Osteocyte (in vitro differentiated cells): ENCODE results near the gene VEGFD. TPM values are rescaled to one million over a fixed set of nuclear protein-coding genes. Genes with fewer than 3 reads are reported as not detected.

Experiments
- DNase-seq: peaks from one replicate; pipeline ENCODE4 v3.0.0; 2021; ENCODE audit warnings: mixed read lengths; ENCODE audit not compliant: unreplicated experiment; ENCODE audit errors: extremely low spot score
- H3K27ac Mint-ChIP-seq: one replicate; pipeline ENCODE4 v1.8.0; 2021; ENCODE audit warnings: mild to moderate bottlenecking, mixed read lengths; ENCODE audit not compliant: unreplicated experiment
- H3K27me3 Mint-ChIP-seq: one replicate; pipeline ENCODE4 v1.8.0; 2021; ENCODE audit warnings: mixed read lengths; ENCODE audit not compliant: unreplicated experiment
- H3K36me3 Mint-ChIP-seq: one replicate; pipeline ENCODE4 v1.8.0; 2021; ENCODE audit warnings: mixed read lengths; ENCODE audit not compliant: unreplicated experiment
- H3K4me1 Mint-ChIP-seq: one replicate; pipeline ENCODE4 v1.8.0; 2021; ENCODE audit warnings: mixed read lengths; ENCODE audit not compliant: unreplicated experiment
- H3K4me3 Mint-ChIP-seq: one replicate; pipeline ENCODE4 v1.8.0; 2021; ENCODE audit warnings: mild to moderate bottlenecking, moderate library complexity, mixed read lengths; ENCODE audit not compliant: unreplicated experiment
- H3K9me3 Mint-ChIP-seq: one replicate; pipeline ENCODE4 v1.8.0; 2021; ENCODE audit warnings: mixed read lengths; ENCODE audit not compliant: unreplicated experiment
- total RNA-seq: library from RNA; stranded (reverse); gene quantifications from 2 replicates; pipeline ENCODE4 v1.2.1, GENCODE V29; 2021
- TF ChIP-seq, protein P1 (sequence below): fragments of 200-600 bp; sonication (generic); IDR thresholded peaks from 2 replicates; pipeline ENCODE4 v1.5.0; 2021; ENCODE audit warnings: antibody characterized with exemption, mild to moderate bottlenecking, moderate library complexity

VEGFD gene
- total RNA-seq, 1 donor from 2014 or later = 0.27 TPM

GRCh38 chrX:15336023-15336413 is 48.2 kb downstream of the VEGFD start:
- Mint-ChIP-seq H3K9me3 (no peaks in the 10 kb centered on the region), H3K27ac (peak overlapping the region; percentile 89), H3K27me3 (peaks cover 11% of the 10 kb centered on the region), H3K4me3 (peak overlapping the region; percentile 90), H3K36me3 (no peaks in the 10 kb centered on the region), H3K4me1 (peaks cover 4% of the 10 kb centered on the region)
- no peak for DNase-seq
- TF ChIP-seq, protein P1, sequence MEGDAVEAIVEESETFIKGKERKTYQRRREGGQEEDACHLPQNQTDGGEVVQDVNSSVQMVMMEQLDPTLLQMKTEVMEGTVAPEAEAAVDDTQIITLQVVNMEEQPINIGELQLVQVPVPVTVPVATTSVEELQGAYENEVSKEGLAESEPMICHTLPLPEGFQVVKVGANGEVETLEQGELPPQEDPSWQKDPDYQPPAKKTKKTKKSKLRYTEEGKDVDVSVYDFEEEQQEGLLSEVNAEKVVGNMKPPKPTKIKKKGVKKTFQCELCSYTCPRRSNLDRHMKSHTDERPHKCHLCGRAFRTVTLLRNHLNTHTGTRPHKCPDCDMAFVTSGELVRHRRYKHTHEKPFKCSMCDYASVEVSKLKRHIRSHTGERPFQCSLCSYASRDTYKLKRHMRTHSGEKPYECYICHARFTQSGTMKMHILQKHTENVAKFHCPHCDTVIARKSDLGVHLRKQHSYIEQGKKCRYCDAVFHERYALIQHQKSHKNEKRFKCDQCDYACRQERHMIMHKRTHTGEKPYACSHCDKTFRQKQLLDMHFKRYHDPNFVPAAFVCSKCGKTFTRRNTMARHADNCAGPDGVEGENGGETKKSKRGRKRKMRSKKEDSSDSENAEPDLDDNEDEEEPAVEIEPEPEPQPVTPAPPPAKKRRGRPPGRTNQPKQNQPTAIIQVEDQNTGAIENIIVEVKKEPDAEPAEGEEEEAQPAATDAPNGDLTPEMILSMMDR = no peak

GRCh38 chrX:15335135-15336022 is 48.8 kb downstream of the VEGFD start, which contains the start of gene PIGA:
PIGA (minus strand) TSS chrX:15335523; CDS start chrX:15331930, 3,593 bp downstream.
- DNase-seq = peak; percentile 97
- Mint-ChIP-seq H3K4me1 (peaks cover 4% of the 10 kb centered on the region), H3K27ac (peak within 1 kb of the TSS; percentile 91), H3K27me3 (peaks cover 4% of the 10 kb centered on the region), H3K4me3 (peak within 1 kb of the TSS; percentile 90), H3K9me3 (no peaks in the 10 kb centered on the region), H3K36me3 (no peaks in the 10 kb centered on the region)
- TF ChIP-seq, protein P1 = no peak

- H3K4me3 Mint-ChIP-seq = peak overlapping the region; percentile 90
- no peaks in the 10 kb centered on the region for H3K36me3 Mint-ChIP-seq
- peaks cover 4% of the 10 kb centered on the region for H3K4me1 Mint-ChIP-seq
- H3K27ac Mint-ChIP-seq = peak overlapping the region; percentile 91
- TF ChIP-seq, protein P1 = no peak
- DNase-seq = no peak
- H3K27me3 Mint-ChIP-seq = peaks cover 2% of the 10 kb centered on the region
- H3K9me3 Mint-ChIP-seq = no peaks in the 10 kb centered on the region
Measured at GRCh38 chrX:15334561-15334960, 49.7 kb downstream of the VEGFD start.

GRCh38 chrX:15328821-15329220 is 55.4 kb downstream of the VEGFD start:
- Mint-ChIP-seq H3K4me3 (no peak overlapping the region), H3K36me3 (peaks cover 1% of the 10 kb centered on the region), H3K27ac (no peak overlapping the region), H3K4me1 (no peaks in the 10 kb centered on the region), H3K9me3 (no peaks in the 10 kb centered on the region), H3K27me3 (no peaks in the 10 kb centered on the region)
- TF ChIP-seq, protein P1 = no peak
- no peak for DNase-seq

DNA sequence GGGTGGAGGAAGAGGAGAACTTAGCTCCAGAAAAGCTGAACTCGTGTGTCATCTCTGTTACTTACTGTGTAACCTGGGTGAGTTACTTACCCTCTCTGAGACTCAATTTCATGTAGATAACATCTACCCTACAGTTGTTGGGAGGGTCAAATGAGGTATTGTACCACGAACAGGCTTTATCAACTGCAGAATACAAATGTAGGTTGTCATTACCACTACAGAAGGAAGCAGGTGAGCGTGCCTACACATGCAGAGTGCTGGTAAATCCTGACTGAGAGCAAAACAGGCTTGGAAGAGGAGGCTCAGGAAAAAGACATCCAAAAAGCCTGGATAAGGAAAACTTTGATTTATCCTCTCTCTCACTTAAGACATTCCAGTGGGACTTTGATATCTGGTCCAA is 56.1 kb downstream of the VEGFD start:
- TF ChIP-seq, protein P1 = no peak
- peaks cover 1% of the 10 kb centered on the region for H3K36me3 Mint-ChIP-seq
- no peak overlapping the region for H3K27ac Mint-ChIP-seq
- H3K4me1 Mint-ChIP-seq = no peaks in the 10 kb centered on the region
- no peak overlapping the region for H3K4me3 Mint-ChIP-seq
- H3K9me3 Mint-ChIP-seq = no peaks in the 10 kb centered on the region
- H3K27me3 Mint-ChIP-seq = no peaks in the 10 kb centered on the region
- DNase-seq = no peak
